GM12874 (cell line): ENCODE results near the gene PEMT.
A peak's percentile ranks its signal among the peaks of the same experiment; 100 is the strongest.

ENCODE experiments used
- TF ChIP-seq, protein P1 (sequence below): IDR thresholded peaks from 2 replicates; pipeline ENCODE4 v1.5.1; 2011; ENCODE audit warnings: low read depth, mild to moderate bottlenecking, control low read depth, low read length, moderate library complexity; ENCODE audit not compliant: insufficient read depth

The PEMT gene

DNA sequence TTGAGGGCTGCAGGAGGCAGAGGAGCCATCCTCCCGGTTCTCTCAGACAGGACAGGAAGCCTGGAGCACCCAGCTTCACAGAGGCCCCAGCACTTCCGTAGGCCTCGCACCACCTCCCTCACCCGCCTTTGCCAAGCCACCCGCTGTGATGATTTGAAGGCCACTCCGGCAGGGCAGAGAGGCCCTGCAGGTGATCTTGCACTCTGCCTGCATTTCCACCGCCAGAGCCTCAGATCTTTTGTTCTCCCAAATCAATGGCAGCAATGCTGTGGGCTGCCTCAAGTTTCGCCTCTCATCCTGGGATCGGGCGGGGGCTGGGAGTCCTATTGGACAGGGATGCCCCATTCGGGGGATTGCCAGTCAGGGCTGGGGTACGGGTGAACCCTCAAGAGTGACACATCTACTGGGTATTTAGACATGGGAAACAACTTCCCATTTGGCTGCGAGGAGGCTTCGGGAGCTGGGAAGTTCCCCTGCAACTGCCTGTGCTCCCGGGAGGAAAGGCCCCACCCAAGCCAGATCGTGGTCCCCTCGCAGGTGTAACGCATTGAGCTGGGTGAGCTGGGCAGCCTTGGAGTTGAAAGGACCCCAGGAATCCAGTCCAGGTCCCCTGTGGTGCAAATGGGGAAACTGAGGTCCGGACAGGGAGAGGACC is 34.8 kb upstream of the PEMT start:
- TF ChIP-seq, protein P1, sequence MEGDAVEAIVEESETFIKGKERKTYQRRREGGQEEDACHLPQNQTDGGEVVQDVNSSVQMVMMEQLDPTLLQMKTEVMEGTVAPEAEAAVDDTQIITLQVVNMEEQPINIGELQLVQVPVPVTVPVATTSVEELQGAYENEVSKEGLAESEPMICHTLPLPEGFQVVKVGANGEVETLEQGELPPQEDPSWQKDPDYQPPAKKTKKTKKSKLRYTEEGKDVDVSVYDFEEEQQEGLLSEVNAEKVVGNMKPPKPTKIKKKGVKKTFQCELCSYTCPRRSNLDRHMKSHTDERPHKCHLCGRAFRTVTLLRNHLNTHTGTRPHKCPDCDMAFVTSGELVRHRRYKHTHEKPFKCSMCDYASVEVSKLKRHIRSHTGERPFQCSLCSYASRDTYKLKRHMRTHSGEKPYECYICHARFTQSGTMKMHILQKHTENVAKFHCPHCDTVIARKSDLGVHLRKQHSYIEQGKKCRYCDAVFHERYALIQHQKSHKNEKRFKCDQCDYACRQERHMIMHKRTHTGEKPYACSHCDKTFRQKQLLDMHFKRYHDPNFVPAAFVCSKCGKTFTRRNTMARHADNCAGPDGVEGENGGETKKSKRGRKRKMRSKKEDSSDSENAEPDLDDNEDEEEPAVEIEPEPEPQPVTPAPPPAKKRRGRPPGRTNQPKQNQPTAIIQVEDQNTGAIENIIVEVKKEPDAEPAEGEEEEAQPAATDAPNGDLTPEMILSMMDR, result no peak

DNA sequence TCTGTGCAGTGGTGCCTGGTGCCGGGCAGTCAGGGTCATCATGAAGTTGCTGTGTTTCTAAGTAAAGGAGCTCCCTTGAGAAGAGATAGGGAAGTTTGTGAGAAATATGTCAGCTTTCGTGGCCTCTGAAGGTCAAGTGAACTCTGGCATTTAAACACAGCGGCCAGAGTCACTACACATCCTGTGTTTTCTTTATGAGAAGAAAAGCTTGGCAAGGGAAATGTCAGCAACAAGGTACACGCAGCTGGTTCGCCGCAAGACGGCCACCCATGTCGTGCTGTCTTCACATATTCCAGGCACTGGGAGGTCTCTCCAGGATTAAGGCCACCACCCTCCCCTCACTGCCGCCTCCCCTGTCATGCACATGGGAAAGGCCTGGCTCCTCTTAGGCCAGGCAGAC is 33.2 kb upstream of the PEMT start:
- TF ChIP-seq, protein P1, result no peak

DNA sequence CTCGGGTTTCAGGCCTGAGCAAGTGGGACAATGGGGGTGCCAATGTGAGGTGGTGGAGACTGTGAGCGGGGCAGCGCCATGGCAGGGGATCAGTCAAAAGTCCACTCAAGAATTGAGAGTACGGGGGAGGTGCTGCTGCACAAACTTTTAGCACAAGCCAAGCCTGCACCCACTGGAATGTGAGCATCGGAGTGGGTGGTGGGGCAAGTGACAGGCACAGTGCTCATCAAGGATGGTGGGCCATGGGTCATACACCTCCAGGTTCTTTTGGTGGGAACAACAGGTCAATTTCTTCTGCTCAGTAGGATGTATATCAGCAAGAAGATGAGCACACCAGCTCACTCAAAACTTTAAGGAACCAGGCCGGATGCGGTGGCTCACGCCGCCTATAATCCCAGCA is 32.4 kb upstream of the PEMT start:
- TF ChIP-seq, protein P1, result no peak

DNA sequence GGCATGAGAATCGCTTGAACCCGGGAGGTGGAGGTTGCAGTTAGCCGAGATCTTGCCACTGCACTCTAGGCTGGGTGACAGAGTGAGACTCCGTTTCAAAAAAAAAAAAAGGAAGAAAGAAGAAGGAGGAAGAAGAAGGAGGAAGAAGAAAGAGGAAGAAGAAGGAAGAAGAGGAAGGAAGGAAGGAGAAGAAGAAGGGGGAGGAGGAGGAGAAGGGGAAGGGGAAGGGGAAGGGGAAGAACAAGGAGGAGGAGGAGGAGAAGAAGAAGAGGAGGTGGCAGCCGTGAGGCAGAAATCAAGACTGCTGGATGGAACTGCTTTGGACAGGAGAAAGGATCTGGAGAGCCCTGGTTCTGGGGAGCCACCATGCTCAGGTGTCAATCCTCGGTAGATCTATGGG is 29.7 kb upstream of the PEMT start:
- TF ChIP-seq, protein P1, result no peak

DNA sequence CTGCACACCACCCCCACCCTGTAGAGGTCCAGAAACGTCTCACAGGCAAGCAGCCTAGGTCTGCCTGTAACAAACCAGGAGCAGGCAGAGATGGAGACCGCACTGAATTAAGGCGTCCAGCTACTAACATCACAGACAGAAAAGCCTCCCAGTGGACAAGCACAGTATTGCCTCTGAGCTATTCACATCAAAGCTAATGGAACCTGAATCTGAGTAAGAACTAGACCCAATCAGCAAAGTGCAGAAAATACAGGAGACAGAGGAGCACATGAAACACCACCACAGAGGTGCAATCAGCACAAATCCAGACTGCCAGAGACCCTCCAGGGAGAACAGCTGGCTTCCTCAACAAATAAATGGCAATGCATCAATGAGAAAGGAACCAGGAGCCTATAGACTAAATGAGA is 22.2 kb upstream of the PEMT start:
- TF ChIP-seq, protein P1, result peak; percentile 81

DNA sequence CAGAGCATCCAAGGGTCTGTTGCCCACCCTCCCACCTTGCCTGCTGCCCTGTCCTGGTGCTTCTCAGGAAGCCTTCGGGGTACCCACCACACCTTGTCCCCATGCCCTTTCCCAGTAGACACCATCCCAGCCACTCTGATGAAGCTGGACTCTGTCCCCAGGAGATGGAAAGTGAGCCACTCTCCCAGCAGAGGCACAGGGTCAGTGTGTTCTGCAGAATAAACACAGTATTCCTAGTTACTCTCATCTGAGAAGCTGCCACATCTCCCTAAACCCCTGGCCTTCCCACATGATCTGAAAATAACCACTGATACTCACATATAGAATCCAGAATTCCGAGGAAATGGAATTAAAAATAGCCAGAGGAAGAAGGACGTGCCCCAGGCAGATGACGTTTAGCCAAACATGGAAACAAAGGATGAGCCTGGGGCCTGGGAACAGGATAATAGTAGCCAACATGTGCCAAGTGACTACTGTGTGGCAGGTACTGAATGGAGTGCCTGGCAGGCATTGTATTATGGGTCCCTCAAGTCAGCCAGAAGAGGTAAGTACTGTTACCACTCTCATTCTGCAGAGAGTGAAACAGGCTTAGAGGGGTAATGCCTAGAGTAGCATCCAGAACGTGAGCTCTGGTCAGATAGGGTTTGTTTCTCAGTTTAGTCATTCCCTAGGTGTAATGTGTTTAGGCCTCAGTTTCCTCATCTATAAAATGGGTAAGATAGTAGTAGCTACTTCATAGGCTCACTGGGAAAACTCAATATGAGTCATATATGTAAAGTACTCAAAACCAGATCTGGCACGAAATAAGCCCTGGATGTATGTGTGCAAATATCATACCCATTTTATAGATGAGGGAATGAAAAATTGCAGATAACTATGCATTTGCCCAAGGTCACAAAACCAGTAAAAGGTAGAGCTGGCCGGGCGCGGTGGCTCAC is 20.8 kb upstream of the PEMT start:
- TF ChIP-seq, protein P1, result no peak

DNA sequence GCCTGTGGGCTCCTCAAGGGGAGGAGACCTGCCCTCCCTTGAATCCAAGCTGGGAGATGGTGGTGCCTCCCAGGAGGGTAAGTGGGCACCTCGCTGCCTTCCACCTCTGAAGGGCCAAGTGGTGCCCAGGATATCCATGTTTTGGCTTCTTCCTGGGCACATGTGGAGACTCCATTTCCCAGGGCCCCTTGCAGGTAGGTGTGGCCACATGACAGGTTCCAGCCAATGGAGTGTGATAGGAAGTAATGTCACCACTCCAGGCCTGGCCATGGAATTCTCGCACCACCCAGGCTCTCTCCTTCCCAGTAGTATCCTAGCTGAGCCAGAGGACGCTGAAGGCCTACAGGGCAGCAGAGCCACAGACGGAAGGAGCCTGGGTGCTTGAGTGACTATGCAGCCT is 17.6 kb upstream of the PEMT start:
- TF ChIP-seq, protein P1, result no peak
